ENCODE data around the gene SCAF1.
A peak's percentile ranks its signal among the peaks of the same experiment; 100 is the strongest.
"Not testable (repeated sequence)": the region's sequence is repeated elsewhere in the genome, so short reads cannot be mapped to it uniquely, and the experiment has no call there.

SCAF1 gene

DNA sequence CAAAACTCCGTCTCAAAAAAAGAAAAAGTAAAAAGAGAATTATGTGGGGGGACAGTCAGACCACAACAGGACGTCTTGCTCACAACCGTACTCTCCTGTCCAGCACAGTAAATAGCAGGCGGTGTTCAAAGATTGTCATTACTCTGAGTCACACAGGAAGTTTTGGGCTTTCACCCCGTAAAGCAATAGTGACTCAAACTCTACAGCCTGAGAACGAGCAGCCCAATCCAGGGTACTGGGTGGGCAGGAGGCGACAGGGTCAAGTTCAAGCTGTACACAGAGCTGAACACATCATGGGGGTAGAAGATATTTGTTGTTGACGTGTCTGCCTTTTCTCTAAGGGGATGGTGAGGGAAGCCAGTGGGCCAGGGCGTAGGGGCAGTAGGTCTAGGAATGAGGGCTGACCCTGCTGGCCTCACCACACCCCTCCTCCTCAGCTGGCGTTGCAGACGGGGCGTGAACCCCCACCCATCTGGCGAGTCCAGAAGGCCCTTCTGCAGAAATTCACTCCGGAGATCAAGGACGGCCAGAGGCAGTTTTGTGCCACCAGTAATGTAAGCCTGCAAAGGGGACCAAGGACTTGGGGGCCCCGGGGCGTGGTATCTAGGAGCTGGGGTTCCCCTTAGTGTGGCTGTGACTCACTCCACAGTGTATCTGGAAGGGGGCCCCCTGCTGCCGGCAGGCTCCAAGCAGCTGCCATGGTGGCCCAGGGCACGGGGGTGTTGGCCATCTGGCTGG is 27.7 kb upstream of the SCAF1 start:
- no peak for DNase-seq

DNA sequence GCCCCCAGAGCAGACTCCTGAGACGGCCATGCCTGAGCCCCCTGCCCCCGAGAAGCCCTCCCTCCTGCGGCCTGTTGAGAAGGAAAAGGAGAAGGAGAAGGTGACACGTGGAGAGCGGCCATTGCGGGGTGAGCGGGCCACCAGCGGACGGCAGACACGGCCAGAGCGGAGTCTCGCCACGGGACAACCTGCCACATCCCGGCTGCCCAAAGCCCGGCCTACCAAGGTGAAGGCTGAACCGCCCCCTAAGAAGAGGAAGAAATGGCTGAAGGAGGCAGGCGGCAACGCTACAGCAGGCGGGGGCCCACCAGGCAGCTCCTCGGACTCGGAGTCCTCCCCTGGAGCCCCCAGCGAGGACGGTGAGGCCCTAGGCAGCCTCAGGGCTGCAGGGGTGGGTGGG is 26.1 kb upstream of the SCAF1 start:
- no peak for DNase-seq

DNA sequence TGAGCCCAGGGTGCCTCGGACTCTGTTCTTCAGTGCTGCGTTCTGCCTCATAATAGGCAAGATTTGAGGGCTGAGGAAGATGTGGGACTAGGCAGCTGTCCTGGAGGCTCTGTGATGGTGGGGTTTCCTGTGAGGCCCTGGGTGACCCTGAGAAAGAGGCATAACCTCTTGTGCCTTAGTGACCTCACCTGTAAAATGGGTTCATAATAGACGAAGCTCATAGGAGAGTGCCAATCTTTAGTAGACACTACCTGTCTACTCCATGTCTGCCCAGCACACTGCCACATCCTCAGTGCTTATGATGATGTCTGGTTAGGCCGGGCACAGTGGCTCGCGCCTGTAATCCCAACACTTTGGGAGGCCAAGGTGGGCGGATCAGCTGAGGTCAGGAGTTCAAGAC is 25.5 kb upstream of the SCAF1 start:
- no peak for DNase-seq

DNA sequence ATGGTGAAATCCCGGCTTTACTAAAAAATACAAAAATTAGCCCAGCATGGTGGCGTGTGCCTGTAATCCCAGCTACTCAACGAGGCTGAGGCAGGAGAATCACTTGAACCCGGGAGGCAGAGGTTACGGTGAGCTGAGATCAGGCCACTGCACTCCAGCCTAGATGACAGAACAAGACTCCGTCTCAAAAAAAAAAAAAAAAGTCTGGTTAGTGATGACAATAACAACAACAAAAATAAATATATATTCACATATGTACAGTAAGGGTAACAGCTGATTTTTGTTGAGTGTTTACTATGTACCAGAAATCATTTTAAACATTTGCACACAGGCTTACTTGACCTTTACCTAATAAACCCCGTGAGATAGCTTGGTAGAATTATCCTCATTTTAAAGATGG is 25.1 kb upstream of the SCAF1 start:
- DNase-seq: no peak

DNA sequence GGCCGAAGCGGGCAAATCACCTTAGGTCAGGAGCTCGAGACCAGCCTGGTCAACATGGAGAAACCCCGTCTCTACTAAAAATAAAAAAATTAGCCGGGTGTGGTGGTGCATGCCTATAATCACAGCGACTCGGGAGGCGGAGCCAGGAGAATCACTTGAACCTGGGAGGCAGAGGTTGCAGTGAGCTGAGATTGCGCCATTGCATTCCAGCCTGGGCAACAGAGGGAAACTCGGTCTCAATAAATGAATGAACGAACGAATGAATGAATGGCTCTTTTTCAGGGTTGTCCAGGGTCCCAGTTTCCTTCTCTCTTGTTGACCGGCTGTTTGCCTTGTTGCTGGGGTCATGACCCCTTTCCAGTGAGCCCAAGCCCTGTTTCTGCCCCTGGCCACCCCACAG is 24.1 kb upstream of the SCAF1 start:
- DNase-seq: not testable (repeated sequence)

DNA sequence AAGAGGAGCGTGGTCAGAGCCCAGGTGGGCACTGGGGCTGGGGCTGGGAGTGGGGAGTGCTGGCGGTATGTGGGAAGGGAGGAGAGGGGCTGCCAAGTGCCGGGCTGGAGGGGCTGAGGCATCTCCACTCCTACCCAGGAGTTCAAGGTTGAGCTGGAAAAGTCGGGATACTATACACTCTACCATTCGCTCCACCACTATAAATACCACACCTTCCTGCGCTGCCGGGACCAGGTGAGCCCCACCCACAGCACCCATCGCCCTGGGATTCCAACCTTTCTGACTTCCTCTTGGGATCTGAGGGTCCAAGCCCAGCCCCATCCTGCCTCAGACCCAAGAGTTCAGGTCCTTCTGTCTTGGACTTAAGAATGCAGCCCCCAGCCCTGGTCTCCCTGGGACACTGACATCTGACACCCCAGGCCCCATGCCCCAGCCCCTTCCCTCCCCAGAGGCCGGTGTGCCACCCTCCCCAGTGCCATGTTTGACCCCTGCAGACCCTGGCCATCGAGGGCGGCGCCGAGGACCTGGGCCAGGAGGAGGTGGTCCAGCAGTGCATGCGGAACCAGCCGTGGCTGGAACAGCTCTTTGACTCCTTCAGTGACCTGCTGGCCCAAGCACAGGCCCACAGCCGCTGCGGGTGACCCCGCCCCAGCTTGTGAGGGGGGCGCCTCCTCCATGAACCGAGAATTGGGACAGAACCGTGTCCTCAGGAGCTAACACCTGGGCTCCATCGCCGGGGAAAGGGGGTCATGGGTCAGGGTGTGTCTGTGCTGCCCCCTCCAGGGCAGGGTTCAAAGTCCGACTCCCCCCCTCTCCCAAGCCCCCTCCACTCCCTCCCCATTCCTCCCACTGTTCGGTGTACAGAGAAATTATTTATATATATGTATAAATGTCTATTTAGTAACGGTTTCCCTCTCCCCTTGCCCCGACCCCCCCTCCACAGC is 16.8 kb upstream of the SCAF1 start:
- no peak for DNase-seq

DNA sequence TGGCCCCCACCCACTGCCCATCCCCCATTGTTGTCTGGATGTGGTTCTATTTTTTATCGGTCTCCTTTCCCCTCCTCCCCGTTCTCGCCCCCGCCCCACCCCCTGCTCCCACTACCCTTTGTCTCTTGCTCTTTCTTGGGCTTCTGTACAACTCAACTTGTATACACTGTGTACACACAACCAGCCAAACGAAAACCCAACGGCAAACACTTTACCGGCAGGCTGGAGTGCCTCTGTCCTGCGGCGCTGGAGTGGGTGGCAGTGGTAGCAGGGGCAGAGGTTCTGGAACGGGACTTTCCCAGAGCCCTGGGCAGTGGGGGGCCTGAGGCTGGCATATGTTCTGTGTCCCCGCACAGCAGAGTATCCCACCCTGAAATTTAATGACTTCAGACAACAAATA is 15.8 kb upstream of the SCAF1 start:
- no peak for DNase-seq

DNA sequence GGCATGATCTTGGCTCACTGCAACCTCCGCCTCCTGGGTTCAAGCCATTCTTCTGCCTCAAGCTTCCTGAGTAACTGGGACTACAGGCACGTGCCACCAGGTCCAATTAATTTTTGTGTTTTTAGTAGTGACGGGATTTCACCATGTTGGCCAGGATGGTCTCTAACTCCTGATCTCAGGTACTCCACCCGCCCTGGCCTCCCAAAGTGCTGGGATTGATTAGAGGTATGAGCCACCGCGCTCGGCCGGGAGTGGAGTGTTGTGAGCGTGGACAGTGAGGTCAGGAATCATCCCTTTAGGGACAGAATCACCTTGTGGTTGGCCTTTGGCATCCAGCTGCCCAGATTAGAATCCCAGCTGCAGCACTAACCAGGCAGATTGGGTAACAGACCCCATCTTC is 12.3 kb upstream of the SCAF1 start:
- DNase-seq: no peak

DNA sequence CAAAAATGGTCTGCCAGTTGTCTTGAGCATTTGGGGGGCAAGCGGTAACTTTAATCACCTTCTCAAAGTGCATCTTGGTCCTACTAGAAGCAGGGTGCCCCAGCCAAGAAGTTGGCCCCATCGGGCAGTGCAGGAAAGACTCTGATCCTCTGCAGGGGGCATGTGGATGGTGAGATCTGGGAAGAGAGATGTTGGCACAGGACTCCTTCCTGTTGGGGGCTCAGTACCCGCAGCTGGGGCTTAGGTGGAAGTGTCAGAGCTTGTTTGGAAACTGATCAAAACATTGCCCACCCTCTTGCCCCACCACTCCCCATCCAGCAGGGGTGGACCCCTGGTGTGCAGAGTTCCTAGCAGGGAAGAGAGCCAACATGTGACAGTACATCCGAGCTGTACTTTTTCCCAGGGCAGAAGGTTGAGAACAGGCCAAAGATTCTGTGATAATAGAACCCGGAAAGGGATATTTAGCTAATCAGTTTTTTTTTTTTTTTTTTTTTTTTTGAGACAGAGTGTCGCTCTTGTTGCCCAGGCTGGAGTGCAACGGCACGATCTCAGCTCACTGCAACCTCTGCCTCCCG is 10.9 kb upstream of the SCAF1 start:
- no peak for DNase-seq

DNA sequence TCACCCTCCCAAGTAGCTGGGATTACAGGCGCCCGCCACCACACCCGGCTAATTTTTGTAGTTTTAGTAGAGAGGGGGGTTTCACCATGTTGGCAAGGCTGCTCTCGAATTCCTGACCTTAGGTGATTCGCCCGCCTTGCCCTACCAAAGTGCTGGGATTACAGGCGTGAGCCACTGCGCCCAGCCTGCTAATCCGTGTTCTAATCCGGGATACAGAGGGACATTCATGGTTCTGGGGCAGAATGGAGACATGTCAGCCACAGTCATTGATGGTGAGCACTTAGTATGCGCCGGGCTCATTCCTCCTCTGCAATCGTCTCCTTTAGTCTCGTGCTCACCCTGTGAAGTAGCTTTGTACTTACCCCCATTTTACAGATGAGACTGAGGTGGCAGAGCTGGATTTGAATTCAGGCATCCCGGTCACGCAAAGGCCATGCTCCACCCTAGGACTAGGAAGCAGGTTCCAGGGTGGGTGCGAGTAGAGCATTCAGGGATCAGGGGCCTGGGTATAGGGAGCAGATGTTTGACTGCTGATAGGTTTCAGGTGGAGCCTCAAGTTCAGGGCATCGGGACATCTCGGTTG is 10.3 kb upstream of the SCAF1 start:
- DNase-seq: no peak

DNA sequence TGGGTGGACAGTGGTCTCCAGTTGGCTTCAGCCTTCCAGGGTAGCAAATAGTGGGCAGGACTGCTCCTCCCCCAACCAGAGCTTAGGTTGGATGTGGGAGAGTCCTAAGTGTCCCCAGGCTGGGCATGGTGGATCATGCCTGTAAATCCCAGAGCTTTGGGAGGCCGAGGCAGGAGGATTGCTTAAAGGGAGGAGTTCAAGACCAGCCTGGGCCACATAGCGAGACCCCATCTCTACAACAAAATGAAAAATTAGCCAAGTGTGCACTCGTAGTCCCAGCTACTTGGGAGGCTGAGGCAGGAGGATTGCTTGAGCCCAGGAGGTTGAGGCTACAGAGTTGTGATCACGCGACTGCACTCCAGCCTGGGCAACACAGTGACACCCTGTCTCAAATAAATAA is 9.4 kb upstream of the SCAF1 start:
- DNase-seq: no peak

DNA sequence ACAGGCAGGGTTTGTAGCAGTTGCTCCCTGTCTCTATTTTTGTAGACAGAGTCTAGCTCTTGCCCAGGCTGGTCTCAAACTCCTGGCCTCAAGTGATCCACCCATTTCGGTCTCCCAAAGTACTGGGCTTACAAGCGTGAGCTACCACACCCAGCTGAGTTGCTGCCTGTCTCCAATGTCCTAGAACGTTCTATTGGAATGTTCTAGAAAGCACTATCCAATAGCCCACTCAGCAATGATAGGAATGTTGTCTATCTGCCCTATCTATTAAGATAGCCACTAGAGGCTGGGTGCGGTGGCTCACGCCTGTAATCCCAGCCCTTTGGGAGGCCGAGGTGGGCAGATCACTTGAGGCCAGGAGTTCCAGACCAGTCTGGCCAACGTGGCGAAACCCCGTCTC is 8.7 kb upstream of the SCAF1 start:
- DNase-seq: not testable (repeated sequence)

DNA sequence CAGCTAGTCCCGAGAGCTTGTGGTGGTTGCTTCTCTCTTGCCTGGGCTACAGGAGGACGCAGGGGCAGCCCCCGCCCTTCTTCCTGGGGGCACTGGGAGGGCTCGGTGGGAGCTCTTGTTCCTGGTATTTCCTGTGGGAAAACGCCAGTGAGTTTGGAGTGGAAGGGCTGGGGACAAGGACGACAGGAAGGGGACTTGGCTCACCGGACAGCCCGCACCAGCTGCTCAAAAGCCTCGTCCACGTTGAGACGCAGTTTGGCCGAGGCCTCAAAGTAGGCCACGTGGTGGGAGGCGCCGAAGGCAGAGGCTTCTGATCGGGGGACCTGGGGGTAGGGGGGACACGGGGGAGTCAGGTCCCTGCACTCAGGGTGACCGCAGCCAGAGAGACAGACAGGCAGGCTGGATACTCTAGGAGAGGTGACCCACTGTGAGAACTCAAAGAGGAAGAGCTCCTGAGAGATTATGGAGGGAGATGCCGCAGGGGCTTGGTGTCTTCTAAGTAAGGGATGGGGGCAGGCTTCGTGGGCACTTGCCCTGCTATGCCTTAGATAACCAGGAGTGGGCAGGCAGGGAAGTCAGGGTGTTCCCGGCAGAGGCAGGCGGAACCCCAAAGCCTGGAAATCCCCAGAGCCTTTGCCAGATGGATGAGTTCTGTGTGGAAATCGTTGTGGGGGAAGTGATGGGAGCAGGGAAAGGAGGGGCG is 6.3 kb upstream of the SCAF1 start:
- no peak for DNase-seq

DNA sequence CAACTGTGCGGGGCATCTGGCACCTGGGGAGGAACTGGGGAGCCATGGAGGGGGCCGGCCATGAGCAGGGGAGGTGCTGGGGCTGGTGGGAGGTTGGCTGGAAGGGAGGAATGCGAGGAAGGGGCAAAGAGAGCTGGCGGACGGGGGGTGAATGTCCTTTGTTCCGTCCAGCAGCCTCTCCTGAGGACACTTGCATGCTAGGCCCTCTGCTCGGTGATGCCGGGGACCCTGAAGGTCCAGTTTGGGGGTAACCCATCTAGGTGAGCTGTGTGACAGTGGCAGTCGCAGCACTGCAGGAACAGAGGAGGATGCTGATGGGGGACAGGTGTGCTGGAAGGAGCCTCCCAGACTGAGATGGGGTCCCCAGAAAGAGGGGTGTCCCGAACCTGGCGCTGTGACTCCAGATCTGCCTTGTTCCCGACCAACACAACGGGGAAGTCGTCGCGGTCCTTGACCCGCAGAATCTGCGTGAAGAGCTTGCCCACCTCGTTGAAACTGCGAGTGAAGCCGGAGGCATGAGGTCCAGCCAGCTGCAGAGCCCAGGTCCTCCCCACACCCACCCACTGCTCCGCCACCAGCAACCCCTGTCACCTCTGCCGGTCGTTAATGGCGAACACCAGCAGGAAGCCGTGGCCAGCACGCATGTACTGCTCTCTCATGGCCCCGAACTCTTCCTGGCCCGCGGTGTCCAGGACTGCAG is 5.6 kb upstream of the SCAF1 start:
- DNase-seq: no peak

DNA sequence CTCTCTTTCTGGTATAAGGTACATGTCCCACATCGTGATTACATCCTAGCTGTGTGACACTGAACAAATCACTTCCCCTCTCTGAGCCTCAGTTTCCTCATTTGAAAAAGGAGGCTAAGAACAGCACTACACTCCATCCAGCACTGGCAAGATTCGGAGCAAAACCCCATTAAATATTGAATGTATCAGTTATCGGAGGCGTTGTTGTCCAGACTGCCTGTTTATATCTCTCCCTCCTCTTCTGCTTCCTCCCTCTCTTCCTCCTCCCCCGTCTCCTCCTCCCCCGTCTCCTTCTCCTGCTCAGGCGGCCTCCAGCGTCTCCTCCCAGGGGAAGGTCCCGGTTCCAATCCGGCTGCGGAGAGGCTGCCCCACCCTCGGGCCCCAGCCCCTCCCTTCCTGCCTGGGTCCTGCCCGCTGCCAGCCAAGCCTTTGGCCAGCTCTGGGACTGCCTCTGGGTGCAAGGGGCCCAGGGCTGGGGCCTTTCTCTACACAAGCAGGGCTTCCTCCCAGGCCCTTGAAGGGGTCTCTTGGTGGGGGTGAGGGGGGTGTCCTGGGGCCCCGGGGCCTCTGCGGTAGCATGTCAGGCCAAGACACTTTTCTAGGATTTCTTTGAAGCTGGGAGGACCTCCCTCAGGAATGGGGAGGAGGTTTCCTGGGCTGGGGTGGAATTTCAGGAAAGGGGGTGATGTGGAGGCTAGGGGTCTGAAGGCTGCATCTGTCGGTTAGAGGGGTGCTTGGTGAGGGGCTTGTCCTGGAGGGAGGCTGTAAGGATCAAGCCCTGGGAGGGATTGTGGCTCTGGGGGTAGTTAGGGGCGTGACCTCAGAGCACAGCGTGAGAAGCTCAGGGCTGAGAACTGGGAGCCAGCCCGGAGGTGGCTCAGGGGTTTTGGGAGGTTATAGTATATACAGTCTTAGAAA is 3.9 kb upstream of the SCAF1 start:
- DNase-seq: no peak

DNA sequence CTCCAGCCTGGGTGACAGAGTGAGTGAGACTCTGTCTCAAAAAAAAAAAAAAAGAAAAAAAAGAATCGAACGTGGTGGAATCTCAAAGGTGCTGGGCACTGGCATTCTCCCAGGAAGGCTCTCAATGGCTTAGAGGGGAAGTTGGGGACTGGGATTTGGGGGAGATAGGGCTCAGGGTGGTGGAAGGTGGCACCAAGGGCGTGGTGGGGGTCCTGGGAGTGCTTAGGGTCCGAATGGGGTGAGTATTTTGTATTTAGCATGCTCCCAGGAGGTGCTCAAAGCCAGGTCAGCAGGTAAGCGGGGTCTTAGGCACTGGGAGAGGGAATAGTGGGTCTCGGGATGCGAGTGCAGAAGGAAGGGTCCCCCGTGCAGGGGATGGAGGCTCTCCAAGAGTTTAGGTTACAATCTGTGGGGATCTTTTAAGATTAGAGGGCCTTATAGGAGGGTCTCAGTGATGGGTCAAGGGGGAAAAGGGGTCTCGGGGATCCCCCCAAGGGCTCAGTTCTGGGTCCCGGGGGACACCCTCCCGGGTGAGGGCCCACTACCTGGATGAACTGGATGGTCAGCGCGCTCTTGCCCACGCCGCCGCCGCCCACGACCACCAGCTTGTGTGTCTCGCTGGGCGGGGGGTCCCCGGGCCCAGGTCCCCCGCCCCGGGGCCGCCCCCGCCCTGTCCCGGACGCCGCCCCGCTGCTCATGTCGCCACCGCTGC is 2.5 kb upstream of the SCAF1 start:
- DNase-seq: no peak

DNA sequence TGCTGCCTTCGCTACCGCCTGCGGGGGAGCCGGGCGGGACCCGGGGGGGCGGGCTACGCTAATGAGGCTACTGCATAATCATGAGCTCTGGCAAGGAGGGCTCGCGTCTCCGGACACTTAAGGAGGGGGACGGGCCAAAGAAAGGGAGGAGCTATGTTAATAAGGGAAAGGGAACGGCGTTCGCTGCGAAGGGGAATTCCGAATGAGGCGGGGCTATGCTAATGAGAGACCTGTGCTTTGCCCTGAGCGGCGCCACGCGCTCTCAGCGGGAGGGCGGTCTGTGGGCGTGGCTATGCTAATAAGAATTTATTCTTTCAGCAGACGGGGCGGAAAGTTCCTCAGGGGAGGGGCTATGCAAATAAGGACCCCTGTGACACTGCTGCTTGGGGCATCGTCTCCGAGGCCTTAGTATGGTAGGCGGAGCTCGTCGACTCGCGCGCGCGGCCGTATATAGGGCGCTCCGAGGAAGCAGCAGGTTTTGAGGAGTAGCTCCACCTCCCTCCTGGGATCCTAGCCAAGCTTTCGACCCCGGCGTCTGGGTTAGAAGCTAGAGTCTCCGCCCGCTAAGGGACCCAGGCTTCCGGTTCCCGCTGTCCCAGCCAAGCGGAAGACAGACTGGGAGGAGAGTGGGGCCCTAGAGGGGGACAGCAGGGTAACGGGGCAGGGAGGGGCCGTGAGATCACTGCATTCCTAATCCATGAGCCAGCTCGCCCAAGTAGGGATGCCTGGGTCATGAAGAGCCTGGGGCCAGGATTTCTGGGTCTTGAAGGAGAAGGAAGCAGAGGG is 1.7 kb upstream of the SCAF1 start, which contains the start of gene RRAS:
RRAS (minus strand) TSS at position 31 of the 786 bp plus-strand sequence. CDS start 45 bp downstream, outside the sequence.
- DNase-seq: peak; percentile 98

DNA sequence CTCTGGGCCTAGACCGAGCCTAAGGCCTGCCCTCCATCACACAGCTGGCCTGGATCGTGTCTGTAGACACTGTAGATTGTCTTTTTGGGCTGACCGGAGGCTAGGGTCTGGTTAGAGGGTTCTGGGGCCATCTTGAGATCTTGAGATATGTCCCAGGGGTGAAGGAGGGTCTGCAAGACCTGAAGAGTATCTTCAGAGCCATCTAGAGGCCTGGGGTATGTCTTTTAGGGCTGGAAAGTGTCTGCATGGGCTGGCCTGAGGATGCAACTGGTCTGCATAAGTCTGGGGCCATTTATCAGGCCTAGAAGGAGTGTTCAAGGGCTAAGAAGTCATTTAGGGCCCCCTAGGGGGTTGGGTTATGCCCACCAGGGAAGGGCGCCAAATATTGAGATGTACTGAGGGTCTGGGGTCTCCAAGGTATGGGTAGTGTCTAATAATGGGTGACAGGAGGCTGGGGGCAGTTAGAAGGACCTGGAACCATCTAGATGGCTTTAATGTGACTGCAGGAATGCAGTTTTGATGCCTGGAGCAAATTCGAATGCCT is 555 bp downstream of the SCAF1 start:
- no peak for DNase-seq

DNA sequence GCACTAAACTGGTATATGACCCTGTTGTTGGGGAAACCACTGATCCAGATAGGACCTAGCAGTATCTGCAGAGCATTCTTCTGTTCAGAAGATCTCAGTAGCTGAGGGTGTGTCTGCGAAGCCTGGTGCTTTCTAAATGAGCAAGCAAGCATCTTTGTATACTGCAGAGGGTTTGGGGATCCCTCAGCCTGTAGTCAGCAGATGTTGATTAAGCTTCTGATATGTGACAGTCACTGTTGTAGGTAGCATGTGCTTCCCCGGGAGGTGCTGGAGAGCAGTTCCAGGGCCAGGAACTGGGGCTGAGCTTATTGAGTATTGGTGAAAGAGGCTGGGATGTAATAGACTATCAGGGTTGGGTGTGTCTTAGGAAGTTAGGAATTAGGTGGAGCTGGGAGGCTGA is 1.5 kb downstream of the SCAF1 start:
- no peak for DNase-seq

Measured in NCI-H526 treated with DMSO at 0.1 percent for 48 hours (cell line).